Measurements from ENCODE around the gene DCLK1.

GRCh38 chr13:36147330-36147729 is 16.1 kb upstream of the DCLK1 start:
- TF ChIP-seq CTCF (IDR thresholded peaks at IDR 0.05; ENCODE audit: poor library complexity), result no peak
- no peak for TF ChIP-seq EZH2 (IDR thresholded peaks at IDR 0.05; ENCODE audit: borderline replicate concordance)
- TF ChIP-seq EZH2phosphoT487 (IDR thresholded peaks at IDR 0.05; ENCODE audit: low read depth, severe bottlenecking, unreplicated experiment), result no peak

Data from hepatocyte (in vitro differentiated cells).